HG03095 (cell line): ENCODE measurements around the gene COG2.
"Not testable (repeated sequence)": the region's sequence is repeated elsewhere in the genome, so short reads cannot be mapped to it uniquely, and the experiment has no call there.

Source experiments
- ATAC-seq: cut with Tn5 transposase; IDR thresholded peaks from one replicate; pipeline ENCODE4 v1.9.1; 2021; ENCODE audit warnings: moderate library complexity; ENCODE audit not compliant: unreplicated experiment

Gene COG2

DNA sequence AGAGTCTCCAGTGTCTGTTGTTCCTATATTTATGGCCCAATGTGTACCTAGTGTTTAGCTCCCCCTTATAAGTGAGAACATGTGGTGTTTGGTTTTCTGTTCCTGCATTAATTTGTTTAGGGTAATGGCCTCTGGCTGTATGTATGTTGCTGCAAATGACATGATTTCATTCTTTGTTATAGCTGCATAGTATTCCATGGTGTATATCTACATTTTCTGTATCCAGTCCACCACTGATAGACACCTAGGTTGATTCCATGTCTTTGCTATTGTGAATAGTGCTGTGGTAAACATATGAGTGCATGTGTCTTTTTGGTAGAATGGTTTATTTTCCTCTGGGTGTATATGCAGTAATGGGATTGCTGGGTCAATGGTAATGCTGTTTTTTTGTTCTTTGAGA lies 56.7 kb downstream of the COG2 start:
- ATAC-seq, result not testable (repeated sequence)

- no peak for ATAC-seq
Measured at GRCh38 chr1:230699716-230700115, 57.4 kb downstream of the COG2 start.

GRCh38 chr1:230700132-230700531 lies 57.9 kb downstream of the COG2 start:
- ATAC-seq, result no peak

DNA sequence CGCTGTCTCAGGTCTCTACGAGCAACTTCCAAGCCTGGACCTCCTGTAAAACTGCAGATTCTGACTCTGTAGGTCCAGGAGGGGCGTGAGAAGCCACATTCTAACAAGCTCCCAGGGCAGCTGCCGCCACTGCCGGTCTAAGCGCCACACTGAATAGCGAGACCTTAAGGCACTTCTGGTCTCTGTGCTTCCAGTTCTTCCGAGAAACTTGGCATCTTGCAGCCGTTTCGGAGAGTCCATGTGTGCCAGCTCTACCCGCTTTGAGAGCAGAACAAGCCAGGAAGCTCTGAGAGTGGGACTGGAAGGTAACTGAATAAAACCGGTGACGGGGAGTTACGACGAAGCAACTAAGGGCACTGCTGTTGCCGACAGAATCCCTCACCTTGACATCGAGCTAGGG lies 59.2 kb downstream of the COG2 start:
- no peak for ATAC-seq

DNA sequence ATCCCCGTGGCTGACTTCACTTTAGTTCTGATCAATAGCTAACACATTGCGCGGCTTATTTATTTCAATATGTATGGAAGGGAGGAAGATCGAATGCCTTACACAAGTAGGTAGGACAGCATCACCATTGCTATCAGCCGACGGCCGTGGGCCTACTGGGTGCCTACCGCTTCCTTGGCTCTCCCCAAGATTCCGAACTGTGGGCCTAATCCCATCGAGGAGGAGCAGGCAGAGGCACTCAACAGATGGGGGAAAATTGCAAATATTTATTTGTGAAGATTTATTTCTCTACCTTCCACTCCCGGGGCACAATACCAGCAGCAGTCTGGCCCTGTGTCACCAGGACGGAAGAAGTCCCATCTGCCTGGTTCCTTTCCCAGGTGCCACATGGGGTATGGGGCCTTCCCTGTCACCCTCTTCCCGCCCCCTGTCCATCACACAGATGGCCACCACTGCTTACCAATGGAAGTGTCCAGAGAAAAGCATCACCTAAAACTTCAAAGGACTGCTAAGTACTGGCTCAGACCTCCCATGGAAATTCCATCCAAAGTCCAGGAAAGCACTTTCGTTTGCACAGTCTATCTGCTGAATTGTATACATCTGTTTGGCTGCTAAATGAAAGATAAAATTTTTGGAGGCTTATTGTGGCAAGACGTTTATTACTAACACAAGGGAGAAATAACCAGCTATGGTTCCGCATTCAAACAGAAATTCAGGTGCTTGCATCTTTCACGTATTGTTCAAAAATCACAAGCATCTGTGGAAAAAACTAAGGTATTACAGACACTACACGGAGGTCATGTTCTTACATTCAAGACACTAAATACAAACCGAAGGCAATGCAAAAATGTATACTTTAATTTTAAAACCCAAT lies 59.9 kb downstream of the COG2 start:
- no peak for ATAC-seq

GRCh38 chr1:230702934-230703678 lies 60.8 kb downstream of the COG2 start:
- no peak for ATAC-seq

DNA sequence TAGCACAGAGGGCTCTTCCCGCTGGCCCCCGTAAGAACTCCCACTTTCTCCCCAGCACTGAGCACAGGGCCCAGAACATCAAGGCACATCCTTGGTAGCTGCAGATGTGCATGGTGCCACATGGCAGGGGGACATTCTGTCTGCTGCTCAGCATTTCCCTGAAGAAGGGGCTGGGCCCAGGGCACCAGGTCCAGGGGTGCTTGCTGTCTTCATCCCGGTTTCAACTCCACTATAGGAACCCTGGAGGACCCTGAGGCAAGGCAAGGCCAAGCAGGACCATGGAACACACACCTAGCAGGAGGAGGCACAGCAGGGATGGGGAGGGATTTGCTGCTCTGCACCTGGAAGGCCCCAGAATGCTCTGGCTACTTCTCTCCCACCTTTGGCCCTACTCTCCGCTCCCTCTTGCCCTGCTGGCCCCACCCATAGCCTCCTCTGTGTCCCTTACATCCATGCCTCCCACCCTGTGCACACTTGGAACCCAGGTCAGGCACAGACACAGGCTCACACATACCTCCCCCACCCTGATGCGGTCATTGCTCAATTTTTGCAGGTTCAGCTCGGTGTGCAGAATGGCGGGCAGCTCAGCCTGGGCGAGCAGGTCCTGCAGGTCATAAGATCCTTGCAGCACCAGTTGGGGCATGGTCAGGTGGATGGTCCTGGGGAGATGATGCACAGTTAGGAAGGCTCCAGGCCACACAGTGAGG lies 61.6 kb downstream of the COG2 start:
- ATAC-seq, result no peak

DNA sequence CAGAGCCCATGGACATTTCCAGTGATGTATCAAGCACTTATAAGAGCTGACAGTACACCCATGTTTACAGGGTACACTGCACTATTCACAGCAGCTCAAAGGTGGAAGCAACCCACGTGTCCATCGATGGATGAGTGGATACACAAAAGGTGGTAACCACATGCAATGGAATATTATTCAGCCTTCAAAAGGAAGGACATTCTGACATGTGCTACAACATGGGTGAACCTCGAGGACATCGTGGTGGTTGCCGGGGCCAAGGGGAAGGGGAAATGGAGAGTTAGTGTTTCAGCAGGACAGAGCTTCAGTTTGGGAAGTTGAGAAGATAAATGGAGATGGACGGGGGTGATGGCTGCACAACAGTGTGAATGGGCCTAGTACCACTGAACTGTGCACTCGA lies 62.5 kb downstream of the COG2 start:
- ATAC-seq, result no peak

GRCh38 chr1:230705289-230706019 lies 63.2 kb downstream of the COG2 start:
- no peak for ATAC-seq

DNA sequence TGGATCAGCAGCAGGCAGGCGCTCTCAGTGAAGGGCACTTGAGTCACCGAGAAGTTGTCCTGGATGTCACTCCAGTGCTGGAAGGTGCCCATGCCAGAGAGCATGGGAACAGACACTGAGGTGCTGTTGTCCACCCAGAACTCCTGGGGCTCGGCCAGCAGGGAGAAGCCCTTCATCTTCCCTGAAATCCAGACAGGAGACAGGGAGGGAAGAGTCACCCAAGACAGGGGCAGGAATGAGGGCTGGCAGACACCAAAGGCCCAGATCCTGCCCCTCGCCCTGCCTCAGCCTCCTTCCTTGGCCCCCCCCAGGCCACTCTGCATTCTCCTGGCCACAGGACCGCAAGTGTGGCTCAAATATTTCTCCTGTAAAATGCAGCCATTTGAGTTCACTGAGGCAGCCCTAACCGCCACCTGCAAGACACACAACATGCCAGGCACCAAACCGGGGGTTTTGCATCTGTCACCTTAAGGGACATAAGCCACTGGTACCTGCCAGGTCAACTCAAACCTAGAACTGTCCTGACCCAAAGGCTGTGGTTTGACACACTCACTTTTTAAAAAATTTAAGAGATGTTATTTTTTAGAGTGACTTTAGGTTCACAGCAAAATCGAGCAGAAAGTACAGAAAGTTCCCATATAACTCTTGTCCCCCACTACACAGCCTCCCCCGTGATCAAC lies 63.9 kb downstream of the COG2 start:
- ATAC-seq, result no peak

DNA sequence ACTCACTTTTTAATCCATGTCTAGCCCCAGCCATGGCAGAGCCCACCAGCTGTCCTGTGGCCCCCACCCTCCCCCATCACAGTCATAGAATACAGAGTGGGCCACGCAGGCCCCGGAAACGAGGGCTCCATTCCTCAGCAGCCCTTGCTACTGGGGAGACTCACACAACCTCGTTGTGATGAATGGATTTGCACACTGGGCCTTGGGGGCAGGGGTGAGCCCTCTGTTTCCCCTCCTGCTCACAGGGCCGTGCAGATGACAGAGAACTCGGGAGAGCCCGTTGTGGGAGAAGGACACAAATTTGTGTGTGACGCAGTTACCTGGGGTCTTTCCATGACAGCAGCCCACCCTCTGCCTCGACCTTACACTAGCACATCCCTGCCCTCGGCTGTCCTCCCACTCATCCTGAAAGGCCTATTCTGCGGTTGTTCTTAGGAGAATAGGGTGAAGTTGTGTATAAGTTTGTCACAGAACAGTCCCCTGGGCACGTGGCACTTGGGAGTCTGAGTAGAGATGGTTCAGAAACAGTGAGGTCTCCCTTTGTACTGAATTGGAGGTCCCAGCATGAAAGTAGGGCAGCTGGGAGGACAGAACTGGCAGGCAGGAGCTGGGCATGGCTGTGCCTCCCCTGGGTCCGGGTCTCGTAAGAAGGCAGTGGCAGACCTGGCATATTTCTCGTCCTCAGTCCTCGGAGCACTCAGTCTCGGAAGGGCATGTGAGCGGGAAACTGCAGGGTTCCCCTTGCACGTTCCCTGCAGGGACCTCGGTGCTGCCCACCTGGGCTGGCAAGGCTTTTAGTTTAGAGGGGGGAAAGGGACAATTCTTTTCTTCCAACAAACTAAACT lies 64.8 kb downstream of the COG2 start:
- no peak for ATAC-seq

DNA sequence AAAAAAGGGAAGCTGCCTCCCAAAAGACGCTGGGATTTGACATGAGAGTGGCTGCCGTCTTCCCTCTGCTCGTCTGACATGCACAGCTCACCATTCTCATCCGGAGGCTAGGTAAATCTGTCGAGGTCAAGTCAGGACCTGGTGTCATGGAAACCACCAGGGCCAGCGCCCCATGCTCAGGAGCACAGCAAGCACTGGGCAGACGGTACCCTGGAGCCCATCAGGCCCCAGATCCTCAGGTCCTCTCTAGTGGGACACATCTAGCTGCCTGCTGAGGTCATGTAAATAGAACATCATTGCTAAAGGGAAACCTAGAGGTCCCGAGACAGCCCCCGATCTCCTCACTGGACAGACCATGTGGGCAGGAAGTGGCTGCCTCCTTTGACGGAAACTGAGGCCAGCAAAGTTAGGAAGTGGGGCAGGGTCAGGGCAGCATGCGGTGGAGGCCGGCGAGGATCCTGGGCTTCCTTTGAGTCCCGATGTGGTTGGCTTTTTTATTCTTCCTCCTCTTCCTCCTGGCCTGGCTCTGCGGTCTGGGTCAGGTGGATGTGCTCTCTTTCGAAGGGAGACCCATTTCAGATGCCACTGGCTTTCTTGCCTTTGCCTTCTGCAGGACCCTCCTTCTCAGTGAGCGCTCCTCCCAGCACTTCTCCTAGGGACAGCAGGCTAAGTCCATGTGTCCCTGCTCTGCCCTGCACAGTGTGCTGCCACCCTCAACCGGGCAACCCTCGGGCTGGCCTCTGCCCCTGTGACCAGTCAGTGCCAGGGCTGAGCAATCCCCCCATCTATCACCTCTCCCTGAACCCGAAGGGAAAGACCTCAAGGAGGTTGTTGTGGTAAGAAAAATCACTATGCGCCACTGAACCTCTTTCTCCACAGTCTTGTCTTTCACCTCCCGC lies 65.7 kb downstream of the COG2 start:
- ATAC-seq, result no peak

- ATAC-seq, result no peak
Measured at GRCh38 chr1:230708631-230709580, 66.6 kb downstream of the COG2 start.

DNA sequence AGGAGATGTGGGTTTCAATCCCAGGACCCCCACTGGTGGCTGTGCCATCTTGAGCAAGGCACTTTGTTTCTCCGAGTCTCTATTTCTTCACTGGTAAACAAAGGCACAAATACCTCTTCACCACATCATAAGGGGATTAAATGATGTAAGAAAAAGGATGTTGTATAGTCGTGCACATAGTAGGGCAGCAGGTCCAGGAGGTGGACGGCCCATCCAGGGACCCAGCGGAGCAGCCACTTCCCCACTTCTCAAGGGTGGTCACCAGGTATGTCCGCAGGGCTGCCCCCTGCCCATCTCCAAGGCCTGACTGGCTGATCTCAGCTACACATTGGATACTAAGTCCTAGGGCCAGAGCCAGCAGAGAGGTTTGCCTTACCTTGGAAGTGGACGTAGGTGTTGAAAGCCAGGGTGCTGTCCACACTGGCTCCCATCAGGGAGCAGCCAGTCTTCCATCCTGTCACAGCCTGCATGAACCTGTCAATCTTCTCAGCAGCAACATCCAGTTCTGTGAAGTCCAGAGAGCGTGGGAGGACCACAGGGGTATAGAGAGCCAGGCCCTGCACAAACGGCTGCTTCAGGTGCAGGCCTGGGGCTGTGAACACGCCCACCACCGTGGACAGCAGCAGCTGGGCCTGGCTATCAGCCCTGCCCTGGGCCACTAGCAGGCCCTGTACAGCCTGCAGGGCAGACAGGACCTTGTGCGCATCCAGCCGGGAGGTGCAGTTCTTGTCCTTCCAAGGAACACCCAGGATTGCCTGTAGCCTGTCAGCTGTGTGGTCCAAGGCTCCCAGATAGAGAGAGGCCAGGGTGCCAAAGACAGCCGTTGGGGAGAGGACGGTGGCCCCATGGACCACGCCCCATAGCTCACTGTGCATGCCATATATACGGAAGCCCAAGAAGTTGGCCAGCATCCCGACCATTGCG lies 67.6 kb downstream of the COG2 start:
- ATAC-seq, result no peak

DNA sequence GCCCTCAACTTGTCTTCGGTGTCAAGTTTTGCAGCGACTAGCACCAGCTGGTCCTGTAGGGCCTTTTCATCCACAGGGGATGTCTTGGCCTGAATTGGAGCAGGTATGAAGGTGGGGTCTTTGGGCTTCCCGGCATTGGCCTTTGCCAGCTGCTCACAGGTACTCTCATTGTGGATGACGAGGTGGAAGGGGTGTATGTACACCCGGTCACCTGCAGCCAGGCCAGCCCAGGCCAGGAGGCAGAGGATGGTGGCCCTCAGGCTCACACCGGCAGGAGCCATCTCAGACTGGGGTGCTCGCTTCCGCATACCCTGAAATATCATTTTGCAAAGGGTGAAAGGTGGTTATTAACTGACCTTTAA lies 68.2 kb downstream of the COG2 start:
- no peak for ATAC-seq

- no peak for ATAC-seq
Measured at GRCh38 chr1:230711245-230711644, 69.0 kb downstream of the COG2 start.
